Heart left ventricle (tissue), 13 donors: ENCODE data around the gene C16orf92.

Experiments
- CTCF ChIP-seq, 12 donors: fragments of 200-600 bp; sonication (generic) in 4 of 12; IDR thresholded peaks; one replicate each; pipeline versions ENCODE4 v1.5.0 to v1.8.0; 2018 to 2022; ENCODE audit warnings: antibody characterized with exemption in 12 of 12, mild to moderate bottlenecking in 5 of 12
- POLR2A ChIP-seq, 2 donors: fragments of 450-650 bp; IDR thresholded peaks; one replicate each; pipeline ENCODE4 v1.6.1; 2017; ENCODE audit warnings: antibody characterized with exemption in 2 of 2, mild to moderate bottlenecking in 2 of 2, moderate library complexity in 2 of 2
- donor health status: ischemic (EF 13 %, LVEDD 7.1; RV severe dilation, severe dysfunction).
- donor health status: DM: no; HTN: yes; CAD: no.
- donor health status: DM: no; HTN: no; CAD: no.
- donor health status: ischemic (EF 25% LVEDD 6.9; RV normal size, moderate dysfunction).
- donor health status: ischemic (EF 25% LVEDD 5.7; RV mildly dilated, moderate dysfunction).
- donor health status: ischemic (EF 35%, LVEDD 5.7; RV mildly dilated, moderate dysfunction).
- donor health status: nonischemic (EF 11% LVEDD 7.7; RV severe dilation, severe dysfunction).
- donor health status: DM: yes; HTN: yes; CAD: no.
- donor health status: PGD.
- donor health status: ischemic (EF 29% LVEDD 5.4; RV normal size, mild dysfunction).
- donor health status: nonischemic (EF 23%, LVEDD 6.1; RV moderate dilation, normal function).

GRCh38 chr16:30068333-30068732 lies 45.3 kb downstream of the C16orf92 start:
- no peak for TF ChIP-seq CTCF (IDR thresholded peaks at IDR 0.05)
- no peak for TF ChIP-seq POLR2A (IDR thresholded peaks at IDR 0.05)
